ENCODE measurements around the gene ERCC4.

DNA sequence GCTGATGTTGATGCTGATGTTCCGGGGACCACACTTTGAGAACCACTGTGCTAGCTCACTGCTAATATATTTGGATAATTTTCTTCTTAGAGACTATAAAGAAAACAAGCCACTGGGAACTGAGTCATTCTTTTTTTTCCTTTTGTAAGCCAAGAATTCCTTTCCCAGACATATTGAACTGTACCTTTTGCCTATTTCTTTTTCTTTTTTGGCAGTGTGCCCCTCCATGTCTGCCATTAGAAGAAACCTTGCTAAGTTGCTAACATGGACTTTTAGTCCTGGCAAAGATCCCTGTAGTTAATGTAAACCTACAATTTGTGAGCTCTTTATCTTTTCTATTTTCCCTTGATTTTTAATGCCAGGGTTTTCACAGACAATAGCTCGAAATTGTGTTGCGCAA is 17.3 kb upstream of the ERCC4 start:
- TF ChIP-seq, protein P1, sequence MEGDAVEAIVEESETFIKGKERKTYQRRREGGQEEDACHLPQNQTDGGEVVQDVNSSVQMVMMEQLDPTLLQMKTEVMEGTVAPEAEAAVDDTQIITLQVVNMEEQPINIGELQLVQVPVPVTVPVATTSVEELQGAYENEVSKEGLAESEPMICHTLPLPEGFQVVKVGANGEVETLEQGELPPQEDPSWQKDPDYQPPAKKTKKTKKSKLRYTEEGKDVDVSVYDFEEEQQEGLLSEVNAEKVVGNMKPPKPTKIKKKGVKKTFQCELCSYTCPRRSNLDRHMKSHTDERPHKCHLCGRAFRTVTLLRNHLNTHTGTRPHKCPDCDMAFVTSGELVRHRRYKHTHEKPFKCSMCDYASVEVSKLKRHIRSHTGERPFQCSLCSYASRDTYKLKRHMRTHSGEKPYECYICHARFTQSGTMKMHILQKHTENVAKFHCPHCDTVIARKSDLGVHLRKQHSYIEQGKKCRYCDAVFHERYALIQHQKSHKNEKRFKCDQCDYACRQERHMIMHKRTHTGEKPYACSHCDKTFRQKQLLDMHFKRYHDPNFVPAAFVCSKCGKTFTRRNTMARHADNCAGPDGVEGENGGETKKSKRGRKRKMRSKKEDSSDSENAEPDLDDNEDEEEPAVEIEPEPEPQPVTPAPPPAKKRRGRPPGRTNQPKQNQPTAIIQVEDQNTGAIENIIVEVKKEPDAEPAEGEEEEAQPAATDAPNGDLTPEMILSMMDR (conservative IDR thresholded peaks at IDR 0.05; ENCODE audit: low read depth in 2 of 2), result no peak
- TF ChIP-seq POLR2AphosphoS5 (IDR thresholded peaks at IDR 0.05; ENCODE audit: low read depth) (no peak), EZH2 (IDR thresholded peaks at IDR 0.05; ENCODE audit: low read depth, unreplicated experiment) (no peak), EZH2phosphoT487 (IDR thresholded peaks at IDR 0.05; ENCODE audit: unreplicated experiment) (no peak), CREB1 (CRISPR knock-in tag; IDR thresholded peaks at IDR 0.05; ENCODE audit: low read depth) (no peak), NANOG (IDR thresholded peaks at IDR 0.05; ENCODE audit: borderline replicate concordance) (no peak), ZNF114 (CRISPR knock-in tag; IDR thresholded peaks at IDR 0.05) (no peak), STAT1 (IDR thresholded peaks at IDR 0.05; ENCODE audit: unreplicated experiment) (no peak)
- TF ChIP-seq, protein P2, sequence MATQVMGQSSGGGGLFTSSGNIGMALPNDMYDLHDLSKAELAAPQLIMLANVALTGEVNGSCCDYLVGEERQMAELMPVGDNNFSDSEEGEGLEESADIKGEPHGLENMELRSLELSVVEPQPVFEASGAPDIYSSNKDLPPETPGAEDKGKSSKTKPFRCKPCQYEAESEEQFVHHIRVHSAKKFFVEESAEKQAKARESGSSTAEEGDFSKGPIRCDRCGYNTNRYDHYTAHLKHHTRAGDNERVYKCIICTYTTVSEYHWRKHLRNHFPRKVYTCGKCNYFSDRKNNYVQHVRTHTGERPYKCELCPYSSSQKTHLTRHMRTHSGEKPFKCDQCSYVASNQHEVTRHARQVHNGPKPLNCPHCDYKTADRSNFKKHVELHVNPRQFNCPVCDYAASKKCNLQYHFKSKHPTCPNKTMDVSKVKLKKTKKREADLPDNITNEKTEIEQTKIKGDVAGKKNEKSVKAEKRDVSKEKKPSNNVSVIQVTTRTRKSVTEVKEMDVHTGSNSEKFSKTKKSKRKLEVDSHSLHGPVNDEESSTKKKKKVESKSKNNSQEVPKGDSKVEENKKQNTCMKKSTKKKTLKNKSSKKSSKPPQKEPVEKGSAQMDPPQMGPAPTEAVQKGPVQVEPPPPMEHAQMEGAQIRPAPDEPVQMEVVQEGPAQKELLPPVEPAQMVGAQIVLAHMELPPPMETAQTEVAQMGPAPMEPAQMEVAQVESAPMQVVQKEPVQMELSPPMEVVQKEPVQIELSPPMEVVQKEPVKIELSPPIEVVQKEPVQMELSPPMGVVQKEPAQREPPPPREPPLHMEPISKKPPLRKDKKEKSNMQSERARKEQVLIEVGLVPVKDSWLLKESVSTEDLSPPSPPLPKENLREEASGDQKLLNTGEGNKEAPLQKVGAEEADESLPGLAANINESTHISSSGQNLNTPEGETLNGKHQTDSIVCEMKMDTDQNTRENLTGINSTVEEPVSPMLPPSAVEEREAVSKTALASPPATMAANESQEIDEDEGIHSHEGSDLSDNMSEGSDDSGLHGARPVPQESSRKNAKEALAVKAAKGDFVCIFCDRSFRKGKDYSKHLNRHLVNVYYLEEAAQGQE (IDR thresholded peaks at IDR 0.05; ENCODE audit: unreplicated experiment), result no peak
- TF ChIP-seq, protein P3, sequence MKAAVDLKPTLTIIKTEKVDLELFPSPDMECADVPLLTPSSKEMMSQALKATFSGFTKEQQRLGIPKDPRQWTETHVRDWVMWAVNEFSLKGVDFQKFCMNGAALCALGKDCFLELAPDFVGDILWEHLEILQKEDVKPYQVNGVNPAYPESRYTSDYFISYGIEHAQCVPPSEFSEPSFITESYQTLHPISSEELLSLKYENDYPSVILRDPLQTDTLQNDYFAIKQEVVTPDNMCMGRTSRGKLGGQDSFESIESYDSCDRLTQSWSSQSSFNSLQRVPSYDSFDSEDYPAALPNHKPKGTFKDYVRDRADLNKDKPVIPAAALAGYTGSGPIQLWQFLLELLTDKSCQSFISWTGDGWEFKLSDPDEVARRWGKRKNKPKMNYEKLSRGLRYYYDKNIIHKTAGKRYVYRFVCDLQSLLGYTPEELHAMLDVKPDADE (IDR thresholded peaks at IDR 0.05), result no peak

All from GM23338 (cell line).